HG02938 (cell line): ENCODE data around the gene MOB3C.

Experiments
- ATAC-seq: cut with Tn5 transposase; IDR thresholded peaks from one replicate; pipeline ENCODE4 v1.9.1; 2021; ENCODE audit warnings: mild to moderate bottlenecking, moderate library complexity; ENCODE audit not compliant: unreplicated experiment

Gene MOB3C

DNA sequence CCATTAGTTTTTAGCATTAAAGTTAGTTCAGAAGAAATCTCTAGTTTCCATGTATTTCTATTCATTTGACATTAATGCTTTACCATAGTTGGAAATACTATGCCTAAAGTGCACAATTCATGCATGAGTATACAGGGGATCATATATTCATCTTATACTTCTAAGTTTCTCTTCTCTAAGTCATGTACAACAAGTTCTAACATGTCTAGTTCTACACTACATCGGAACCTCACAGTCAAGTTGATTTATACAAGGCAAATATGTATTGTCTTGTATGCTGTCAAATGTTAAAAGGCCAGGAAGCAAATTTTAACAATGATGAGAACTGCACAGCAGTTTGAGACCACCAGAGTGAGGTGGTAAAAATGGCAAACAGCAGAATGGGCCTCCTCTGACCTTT is 22.9 kb upstream of the MOB3C start:
- ATAC-seq = no peak

DNA sequence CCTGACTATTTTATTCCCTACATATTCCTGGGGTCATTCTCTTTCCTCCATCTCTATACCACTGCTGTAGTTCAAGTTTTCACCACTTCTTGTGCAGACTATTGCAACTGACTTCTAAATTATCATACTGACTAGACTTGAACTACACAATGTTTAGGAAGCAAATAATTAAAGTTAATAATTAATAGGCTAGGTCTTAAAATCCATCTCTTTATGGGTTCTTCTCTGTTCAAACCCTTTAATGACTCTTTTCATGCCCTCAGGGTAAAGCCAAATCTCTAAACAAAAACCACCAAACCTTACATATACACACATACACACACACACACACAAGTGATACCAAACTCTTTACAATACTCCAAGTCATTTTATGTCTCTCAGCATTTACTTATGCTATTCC is 22.3 kb upstream of the MOB3C start:
- ATAC-seq = no peak

DNA sequence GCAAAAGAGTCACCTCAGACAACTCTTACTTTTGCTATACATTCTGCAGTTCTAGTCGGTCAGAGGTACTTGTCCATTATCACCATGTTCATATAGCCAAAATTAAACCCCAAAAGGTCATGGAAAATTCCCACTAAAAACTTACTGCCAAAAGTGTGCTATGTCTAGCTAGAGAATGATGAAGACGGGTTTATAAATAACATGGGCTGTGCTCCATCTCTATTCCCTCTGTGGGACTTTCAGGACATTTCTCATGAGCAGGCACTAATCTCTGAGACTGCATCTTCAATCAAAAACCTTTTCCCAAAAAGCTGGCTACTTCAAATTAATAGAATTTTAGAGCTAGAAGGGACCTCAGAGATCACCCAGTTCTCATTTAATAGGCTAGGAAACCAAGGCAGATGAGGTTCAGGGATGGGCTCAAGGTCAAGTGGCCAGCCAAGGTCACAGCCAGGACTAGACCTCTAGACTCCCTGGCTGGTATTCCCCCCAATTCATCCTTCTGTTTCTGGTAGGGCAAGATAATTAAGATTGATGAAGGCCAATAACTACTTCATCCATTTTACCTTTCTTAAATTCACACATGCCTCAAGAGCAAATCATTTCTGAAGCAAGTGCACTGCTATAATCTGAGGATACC is 21.0 kb upstream of the MOB3C start:
- ATAC-seq = no peak

DNA sequence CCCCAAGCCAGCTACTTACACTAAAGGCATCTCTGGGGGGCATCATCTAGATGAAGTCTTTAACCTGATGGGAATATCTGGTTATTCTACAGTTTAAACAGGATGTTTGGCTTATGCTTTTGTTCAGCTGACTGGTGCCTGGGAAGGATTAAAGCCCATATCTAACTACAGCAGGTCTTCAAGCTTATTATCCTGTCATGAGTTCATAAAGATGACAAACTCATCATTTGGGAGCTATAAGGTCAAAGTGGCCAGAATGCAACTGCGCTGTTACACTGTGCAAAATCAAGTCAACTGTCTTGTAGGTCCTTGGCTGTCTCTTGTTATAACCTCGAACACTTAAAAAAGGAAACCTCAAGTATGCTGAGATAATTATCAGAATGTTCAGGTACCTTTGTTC is 18.6 kb upstream of the MOB3C start:
- ATAC-seq = no peak

DNA sequence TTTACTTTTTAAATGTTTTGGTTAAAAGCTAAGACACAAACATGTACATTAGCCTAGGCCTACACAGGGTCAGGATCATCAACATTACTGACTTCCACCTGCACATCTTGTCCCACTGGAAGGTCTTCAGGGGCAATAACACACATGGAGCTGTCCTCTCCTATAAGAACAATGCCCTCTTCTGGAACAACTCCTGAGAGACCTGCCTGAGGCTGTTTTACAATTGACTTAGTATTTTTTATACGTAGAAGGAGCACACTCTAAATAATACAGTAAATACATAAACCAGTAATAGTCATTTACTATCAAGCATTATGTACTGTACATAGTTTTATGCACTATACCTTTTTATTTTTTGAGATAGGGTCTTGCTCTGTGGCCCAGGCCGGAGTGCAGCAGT is 14.1 kb upstream of the MOB3C start:
- no peak for ATAC-seq

DNA sequence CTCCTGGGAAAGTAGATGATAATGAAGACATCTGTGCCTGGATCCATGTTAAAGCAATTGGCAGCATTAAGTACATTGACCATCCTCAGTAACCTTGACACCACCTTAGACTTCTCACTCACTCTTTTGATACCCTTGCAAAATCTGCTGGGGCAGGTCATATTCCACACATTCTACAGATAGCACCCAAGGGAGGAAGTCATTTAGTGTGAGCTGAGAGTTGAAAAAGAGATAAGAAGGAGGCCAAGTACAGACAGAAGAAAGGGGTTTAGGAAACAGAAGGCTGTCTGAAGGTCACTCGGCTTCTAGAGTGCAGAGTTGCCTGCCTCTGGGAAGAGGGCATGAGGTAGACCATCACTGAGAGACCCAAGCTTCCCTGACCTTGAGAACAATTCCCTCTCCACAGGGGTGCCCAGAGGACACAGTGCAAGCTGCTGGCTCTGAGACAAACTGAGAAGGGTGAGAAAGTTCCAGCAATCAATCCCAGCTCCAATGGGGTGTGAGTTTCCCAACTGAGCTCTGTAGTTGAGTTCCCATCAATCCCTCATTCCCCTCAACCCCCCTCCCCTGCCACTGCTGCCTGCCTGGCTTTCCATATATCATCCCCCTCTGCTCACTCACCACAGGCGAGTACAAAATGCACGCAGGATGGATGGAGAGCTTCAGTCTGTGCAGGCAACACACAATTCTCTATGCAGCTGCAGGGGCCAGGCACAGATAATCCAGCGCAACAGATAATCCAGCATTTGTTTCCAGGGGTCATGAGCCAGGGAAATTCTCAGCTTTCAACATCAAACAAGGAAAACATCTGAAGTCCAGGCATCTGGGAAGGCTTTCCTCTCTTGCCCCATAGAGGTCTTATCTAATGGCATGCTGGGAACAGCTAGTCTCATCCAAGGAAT is 7.4 kb upstream of the MOB3C start:
- no peak for ATAC-seq

DNA sequence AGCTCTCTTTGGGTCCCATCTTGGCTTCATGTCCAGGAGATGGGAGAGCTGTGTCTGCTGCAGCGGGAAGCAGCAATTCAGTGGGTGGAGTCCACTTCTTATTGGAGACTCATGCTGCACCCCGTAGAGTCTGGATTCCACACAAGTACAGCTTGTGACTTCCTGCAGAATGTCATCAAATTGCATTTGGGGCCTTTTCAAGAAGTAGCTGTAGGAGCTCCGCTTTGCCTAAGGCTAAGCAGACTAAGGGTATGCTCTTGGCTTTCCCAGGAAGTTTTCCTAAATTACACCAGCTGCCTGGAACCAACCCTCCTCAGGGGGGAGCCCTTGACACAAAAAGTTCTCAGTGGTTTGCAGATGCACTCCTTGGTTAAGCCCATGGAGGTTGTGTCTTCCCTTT is 5.7 kb upstream of the MOB3C start:
- no peak for ATAC-seq

DNA sequence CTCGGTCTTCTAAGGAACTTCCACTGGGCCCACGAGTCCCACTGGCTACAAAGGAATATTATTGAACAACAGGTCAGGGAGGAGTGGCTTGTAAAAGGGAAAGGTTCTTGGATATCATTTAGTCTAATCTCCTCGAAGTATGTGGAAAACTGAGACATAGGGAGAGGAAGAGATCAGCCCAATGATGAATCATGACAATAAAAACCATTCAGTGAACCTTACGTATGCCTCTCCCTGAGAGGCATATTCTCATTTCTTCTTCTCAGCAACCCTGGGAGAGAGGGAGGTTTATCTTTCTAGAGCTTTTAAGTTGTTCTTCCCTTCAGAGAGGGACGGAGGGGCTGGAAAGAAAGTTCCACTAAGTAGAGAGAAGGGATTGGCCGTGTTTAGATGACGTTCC is 5.3 kb upstream of the MOB3C start:
- ATAC-seq = no peak

DNA sequence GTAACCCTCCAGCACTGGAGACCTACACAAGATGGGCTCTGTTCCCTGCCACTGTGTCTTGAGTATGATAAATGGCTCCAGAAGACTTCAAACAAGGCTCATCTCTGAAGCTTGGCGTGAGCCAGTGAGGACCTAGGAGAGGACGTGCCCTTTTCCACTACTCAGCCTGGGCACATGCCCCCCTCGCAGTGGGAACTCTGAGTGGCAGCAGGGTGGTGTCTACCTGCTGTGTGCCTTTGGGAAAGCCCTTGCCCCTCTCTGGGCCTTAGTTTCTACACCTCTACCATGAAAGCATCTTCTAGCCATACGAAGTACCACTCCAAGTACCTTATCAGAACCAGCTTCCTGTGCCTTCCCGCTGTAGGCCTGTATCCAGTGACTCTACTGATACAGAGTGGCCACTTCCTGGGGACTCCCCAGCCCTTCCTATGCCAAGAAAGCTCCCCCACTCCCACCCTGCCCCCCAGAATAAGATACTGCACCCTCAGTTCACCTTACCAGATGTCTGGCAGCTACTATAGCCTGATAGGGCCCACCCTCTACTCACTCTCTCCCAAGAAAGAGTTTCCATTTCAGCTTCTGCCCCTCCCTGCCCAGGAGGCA is 3.1 kb upstream of the MOB3C start:
- ATAC-seq = no peak

DNA sequence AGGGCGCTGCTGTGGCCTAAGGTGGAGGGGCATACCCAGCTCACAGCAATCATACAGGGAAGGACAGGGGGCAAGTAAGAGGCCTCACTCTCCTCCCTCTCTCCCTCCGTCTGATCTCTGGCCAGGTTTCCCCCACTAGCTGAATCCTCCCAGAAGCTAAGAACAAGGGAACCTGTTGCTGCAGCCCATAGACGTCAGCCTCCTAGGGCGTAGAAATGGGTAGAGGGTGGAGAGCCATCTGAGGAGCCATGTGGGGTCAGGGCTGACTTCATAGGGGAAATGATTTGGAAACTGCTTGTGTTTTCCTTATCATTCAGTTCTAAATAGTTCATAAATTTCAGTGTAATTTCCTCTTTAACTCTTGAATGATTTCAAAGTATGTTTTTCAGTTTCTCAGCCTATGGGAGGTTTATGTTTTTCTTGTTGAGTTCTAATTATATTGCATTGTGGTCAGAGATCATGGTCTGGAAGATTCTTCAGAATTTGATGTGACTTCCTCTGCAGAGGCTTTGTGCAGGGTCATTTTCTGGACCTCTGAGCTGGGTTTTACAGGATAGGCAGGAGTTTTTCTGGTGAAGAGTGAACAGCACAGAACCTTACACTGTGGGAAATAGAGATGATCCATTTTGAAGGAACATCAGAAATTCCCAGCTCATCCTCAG is 2.3 kb upstream of the MOB3C start:
- no peak for ATAC-seq

DNA sequence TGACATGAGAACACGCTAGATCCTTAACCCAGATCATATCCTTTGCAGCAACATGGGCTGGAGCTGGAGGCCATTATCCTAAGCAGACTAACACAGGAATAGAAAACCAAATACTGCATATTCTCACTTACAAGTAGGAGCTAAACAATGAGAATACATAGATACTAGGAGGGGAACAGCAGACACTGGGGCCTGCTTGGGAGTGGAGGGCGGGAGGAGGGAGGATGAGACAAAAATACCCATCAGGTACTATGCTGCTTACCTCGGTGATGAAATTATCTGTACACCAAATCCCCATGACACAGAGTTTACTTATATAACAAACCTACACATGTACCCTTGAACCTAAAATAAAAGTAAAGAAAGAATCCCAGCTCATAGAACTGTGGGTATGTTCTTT is 1.2 kb upstream of the MOB3C start:
- ATAC-seq = no peak

DNA sequence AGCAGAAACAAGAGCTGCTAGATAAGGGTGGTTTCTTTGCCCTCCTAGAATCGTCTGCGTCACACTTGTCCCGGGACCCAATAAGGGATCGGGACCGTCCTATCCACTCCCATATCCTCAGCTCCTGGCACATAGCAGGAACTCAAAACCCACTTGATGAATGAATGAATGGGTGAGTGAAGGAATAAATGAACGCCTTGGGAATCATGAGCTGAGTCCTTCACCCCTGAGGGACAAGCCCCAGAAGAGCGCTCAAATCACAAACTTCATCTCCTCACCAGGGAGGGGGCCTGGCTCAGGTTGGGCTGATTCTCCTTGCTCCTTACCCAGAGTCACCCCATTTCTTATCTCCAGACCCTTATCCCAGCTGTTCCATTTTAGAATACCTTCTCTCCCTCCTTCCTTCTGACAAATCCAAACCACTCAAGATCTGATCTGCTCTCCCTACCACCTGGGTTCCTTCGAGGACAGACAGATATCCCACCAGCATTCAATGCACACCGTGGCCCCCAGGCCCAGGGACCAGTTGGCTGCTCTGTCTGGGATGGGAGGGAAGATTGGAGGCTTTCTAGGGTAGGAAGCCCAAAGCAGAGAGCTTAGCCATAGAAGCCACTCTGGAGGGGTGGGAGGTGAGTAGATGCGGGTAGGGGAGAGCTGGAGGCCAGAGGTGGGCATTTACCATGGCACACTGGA is 643 bp upstream of the MOB3C start:
- no peak for ATAC-seq

DNA sequence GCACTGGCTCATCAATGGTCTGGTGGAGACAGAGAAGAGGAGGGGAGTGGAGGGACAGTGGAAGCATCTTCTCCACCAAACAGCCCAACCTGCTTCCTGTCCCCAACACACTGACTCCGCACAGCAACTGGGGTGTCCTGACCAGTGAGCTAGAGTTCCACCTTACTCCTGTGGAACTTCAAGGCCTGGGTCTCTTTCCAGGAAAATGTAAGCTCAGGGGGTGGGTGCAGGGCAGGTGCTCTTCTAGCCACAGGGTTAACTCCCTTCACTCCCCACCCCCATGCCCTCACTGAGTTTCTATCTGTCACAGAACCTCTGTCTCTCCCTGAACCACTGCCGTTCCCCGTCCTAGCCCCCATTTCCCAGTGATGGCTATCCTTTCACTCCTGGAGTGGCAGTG is 876 bp downstream of the MOB3C start:
- peak; percentile 19 for ATAC-seq

DNA sequence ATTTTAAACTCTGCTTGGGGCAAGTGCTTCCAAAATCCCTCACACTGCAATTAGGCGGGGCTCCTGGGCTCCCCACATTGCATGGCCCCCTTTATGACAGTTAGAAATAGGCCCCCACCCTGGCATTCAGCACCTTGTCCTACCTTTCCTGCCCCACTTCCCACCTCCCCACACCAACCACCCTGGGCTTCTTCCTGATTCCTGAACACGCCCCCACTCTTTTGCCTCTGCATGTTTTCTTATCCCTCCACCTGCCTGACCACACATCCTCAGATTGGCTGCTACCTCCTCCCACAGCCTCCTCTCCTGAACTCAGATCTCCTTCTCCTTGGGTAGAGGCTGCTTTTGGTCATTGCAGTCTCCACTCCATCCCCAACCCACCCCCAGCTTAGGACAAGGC is 1.5 kb downstream of the MOB3C start:
- no peak for ATAC-seq

DNA sequence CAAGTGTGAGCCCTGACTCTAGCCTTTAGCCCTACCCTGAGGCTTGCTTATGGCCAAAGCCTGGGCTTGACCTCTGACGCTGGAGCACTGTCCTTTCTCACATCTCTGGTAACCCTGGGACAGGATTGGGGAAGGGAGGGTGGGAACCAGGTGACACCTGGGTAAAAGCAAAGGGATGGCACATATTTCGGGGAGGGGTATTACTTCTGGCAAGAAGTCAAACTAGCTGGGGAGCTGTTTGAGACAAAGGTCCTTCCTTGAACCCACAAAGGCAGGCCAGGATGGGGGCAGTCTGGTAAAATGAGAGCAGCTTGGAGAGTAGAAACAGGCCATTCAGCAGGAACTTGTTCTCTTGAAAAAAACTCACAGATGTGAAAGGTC is 2.0 kb downstream of the MOB3C start:
- ATAC-seq = no peak

DNA sequence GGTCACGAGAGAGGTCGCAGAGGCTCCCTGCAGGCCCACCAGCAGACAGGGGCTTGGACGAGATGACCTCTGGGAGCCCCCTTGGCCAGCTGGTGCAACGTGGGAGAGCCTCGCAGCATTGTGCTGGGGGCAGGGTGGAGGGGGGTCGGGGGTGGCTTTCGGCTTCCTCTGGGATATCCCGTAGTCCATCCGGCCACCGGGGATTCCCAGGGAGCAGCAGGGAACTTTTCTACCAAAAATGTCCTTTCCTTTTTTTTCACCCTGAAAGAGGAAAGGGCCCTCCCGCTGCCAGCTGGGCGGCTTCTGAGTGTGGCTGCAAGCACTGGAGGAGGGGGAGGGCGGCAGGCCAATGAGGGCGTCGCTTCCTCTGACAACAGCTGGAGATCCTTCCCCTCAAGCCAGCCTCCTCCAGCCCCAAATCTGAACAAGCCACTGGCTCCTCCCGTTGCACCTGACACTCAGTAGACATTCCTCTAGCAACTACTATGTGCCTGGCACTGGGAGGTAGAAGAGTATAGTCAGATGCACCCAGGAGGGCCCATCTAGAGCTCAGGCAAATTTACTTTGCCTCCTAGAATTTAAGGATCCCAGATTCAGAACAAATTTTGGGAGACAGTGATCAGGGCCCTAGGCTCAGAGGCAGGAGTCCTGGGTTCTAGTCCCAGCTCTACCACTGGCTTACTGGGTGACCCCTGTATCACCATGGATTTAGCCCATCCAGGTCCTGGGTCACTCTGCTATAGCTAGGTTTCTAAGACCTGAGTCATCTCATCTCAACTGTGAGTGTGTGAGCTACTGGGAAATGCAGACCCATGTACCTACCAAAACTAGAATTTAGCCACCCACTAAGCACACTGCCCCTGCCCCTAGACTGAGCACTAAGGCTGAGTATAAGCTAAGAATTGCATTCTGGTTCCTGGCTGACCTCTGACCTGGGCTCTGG is 2.7 kb downstream of the MOB3C start:
- ATAC-seq = peak; percentile 33

DNA sequence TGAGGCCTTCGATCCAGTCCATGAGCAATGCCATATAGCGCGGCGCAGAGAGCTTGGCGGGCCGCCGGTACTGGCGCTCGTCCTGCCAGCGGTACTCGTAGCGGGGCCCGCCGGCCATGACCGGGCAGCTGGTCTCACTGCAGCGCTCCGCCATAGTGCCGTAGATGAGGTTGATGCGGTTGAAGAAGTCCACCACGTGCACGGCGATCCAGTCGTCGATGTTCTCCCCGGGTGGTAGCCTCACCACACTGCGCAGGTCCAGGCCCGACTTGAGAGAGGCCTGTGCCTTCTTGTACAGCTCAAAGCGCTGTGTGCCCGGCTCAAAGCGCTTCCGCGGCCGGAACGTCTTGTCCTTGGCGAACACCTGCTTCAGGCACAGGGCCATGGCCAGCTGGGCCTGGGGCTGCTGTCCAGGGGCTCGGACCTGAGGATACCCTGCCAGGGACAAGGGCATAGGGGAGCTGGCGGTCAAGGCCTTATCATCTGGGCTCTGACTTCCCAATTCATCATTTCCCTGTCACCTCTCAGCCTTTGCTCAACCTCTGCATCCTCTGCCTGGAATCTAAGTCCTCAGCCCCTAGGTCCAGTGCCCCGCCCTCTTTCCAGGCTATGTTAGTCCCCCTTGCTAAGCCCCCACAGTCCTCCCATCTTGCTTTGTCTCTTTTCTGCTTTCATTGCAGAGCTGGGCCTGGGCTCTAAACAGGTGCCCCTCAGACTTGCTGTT is 3.5 kb downstream of the MOB3C start:
- ATAC-seq = no peak

DNA sequence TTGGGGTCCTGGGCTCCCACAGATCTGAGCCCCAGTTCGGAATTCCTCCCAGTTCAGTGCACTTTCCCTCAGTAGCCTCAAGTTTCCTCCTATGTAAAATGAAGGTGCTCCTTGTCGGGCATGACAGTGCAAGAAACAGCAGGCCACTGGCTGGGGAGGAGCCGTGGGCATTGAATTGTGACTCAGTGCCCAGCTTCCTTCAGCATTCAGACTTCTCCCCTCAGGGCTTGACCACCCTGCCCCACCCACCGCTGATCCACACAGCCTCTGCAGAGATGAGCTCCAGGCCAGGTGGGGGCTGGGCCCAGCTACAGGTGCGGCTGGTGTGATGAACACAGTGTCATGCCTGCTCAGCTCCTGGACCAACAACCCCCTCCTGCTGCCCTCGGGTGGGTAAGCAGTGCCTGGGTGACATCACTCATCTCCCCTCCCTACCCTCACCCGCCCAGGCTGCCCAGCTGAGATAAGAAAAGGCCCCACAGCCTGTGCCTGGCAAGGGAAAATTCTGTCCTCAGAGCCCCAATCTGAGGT is 4.9 kb downstream of the MOB3C start:
- ATAC-seq = no peak
